Right ventricle myocardium superior (tissue), 1 donor: ENCODE data around the gene FAU. TPM values are rescaled to one million over a fixed set of nuclear protein-coding genes. Genes with fewer than 3 reads are reported as not detected.

ENCODE experiments used
- ATAC-seq: fragments of 200-7000 bp; cut with Tn5 transposase; one replicate; pipeline ENCODE4 v1.9.1; 2020; ENCODE audit warnings: mild to moderate bottlenecking; ENCODE audit not compliant: poor library complexity
- DNase-seq: peaks from one replicate; pipeline ENCODE4 v3.0.0-alpha.2; 2020
- intact Hi-C: fragments of 100-400 bp; cut with DNase I; formaldehyde crosslinking; loops from one replicate; pipeline ENCODE4 v1.11.2; 2022
- total RNA-seq: library from RNA; stranded (reverse); fragmentation: NEBNext Ultra II Directional; extraction: Animal tissue kit (Norgen Biotek cat#: 25700); gene quantifications from one replicate; pipeline ENCODE4 v1.2.1, GENCODE V29; 2021
- donor health status: DM: no; HTN: yes; CAD: no; lungs with severe emphysema.

Gene FAU
- total RNA-seq, 1 donor from 2014 or later: 666 TPM

DNA sequence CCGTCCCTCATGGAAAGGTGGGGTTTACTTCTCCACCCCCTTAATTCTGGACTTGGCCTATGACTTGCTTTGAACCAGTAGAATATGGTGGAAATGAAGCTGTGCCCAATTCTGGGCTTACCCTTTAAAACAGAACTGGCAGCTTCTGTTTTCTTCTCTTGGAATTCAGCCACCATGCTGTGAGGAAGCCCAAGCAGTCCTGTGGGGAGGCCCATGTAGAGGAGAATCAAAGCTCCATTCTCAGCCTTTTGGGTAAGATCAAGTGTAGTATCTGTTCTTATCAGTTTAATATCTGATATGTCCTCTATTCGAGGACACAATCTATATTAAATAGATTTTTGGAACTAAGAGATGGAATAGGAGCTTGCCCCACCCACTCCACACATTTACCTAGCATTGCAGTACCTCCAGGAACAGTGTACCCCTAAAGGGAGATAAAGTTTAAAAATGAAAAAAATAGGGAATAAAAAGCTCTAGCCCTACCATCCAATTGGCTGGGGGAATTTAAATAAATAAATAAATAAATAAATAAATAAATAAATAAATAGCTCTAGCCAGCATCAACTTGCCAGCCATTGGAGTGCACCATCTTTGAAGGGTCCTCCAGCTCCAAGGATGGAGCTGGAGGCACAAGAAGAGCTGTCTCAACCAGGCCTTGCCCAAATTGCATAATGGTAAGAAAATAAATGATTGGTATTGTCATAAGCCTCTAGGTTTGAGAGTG is 25.6 kb upstream of the FAU start:
- DNase-seq: no peak
- no peak for ATAC-seq
- intact Hi-C loops: no loop called here

GRCh38 chr11:65141896-65142494 is 20.1 kb upstream of the FAU start:
- intact Hi-C loops: no loop called here
- no peak for DNase-seq
- ATAC-seq: no peak

DNA sequence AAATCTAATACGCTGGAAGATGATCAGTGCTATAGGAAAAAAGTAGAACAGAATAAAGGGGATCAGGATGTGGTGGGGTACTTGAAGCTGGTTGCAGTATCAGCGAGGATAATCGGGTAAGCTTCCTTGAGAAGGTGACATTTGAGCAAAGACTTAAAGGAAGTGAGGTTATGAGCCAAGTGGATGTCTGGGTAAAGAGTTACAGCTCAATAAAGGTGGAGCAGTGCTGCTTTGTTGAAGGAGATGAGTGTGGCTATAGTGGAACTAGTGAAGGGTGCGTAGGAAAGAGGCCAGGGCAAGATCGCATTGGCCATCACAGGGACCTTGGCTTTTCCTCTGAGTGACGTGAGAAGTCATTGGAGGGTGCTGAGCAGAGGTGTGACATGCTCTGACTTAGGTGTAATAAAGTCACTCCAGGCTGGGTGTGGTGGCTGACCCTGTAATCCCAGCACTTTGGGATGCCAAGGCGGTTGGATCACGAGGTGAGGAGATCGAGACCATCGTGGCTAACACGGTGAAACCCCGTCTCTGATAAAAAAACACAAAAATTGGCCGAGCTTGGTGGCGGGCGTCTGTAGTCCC is 14.7 kb upstream of the FAU start:
- ATAC-seq (no peak), DNase-seq (no peak)
- intact Hi-C loops: no loop called here

GRCh38 chr11:65135633-65136145 is 13.8 kb upstream of the FAU start:
- ATAC-seq (no peak), DNase-seq (no peak)
- intact Hi-C loops: no loop called here

DNA sequence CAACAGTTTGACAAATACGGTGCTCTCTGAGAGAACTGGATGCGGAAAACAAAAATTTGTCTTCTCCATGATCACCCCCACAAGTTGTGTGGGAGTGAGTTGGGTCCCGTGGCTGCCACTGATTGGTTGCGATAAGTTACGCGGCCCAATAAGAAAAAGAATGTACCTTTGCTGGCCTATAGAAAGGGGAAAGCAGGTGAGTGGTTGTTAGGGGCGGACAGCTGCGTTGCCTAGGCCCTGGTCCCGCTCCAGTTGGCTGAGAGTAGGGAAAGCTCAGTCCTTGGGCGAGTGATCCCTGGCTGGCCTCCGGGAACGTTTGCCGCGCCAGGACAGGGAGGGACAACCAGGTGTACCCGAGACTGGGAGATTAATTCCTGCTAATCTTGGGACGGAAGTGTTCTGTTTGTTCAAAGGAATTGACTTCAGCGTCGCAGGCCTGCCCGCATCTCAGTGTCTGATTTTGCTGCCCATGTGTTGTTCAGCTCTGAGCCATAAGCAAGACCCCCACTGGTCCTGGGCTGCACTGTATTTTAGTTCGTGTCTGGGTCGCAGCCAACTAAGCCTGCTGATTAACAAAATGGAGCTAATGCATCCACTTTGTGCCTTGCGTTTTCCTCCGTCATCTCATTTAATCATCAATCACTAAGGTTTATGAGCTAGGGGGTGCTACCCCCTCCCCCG is 13.2 kb upstream of the FAU start:
- ATAC-seq (peak; percentile 92), DNase-seq (peak; percentile 92)
- intact Hi-C loops: no loop called here

- ATAC-seq (peak; percentile 94), DNase-seq (peak; percentile 94)
- intact Hi-C loops: no loop called here
Observed at GRCh38 chr11:65134240-65134951, 12.5 kb upstream of the FAU start, which contains the start of gene SYVN1. Gene SYVN1, minus strand, starts transcription at chr11:65134519. Its CDS starts 918 bp downstream, at chr11:65133601.

- ATAC-seq (no peak), DNase-seq (peak; percentile 72)
- intact Hi-C loops: no loop called here
Observed at GRCh38 chr11:65133724-65134123, 11.8 kb upstream of the FAU start.

DNA sequence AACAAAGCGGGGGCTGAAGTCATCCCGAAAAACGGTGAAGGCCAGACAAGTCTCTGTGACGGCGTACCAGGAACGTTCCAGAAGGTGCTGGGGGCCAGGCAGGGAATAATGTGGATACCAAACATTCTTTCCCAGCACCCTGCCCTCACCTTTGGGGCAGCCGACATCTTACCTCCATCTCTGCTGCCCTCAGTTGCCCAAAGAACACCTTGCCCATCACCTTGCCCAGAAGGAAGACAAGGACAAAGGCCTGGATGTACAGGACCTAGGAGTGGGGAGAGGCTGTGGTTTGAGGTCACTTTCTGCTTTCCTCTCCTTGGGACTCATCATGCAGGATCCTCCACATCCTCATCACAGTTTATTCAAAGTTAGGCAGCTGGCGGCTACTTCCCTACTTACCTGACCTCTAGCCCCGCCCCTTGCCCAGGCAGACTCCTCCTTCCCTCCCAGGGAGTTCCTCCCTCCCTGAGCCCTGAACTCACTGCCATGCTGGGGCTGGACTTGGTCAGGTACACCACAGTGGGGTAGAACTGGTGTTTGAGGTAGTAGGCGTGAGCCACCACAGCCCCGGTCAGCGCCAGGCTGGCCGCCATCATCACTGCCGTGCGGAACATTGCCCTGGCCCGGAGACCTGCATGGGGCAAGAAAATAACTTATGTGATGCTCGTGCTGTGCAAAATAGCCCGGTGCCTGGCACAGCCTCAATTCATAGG is 11.2 kb upstream of the FAU start:
- no peak for DNase-seq
- intact Hi-C loops: no loop called here
- no peak for ATAC-seq

- ATAC-seq (no peak), DNase-seq (no peak)
- intact Hi-C loops: no loop called here
Observed at GRCh38 chr11:65132238-65132987, 10.5 kb upstream of the FAU start.

DNA sequence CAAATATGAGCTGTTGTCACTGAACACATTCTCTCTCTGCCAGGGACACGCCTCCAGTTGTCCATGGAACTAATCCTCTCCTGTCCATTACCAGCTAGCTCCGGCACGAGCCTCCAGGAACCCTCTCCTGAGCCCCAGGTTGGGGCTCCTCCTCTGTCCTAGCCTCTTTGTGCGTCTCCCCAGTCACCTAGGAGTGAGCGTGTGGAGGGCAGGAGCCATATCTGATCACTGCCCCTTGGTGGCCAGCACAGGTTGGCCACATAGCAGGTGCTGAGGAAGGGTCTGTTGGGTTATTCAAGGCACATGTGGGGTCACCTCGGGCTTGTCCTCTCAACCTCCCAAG is 9.9 kb upstream of the FAU start:
- intact Hi-C loops: no loop called here
- DNase-seq (no peak), ATAC-seq (no peak)

DNA sequence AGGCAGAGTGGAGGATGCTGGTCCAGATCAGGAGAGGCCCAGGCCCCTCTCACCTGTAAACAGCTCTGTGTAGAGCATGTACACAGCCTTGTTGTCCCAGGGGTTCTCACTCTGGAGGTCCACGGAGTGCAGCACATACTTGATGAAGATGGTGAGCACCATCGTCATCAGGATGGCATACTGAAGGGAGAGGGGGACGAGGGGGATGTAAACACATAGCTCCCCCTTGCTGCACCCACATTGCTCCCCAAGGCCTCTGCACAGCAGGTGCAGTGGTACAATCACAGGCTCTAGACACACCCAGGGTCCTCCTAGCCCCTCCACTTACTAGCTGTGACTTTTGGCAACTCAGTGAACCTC is 9.5 kb upstream of the FAU start:
- ATAC-seq (no peak), DNase-seq (no peak)
- intact Hi-C loops: no loop called here

- ATAC-seq: no peak
- intact Hi-C loops: no loop called here
Observed at GRCh38 chr11:65130631-65131416, 8.9 kb upstream of the FAU start.

GRCh38 chr11:65129649-65130441 is 7.9 kb upstream of the FAU start:
- ATAC-seq (no peak), DNase-seq (no peak)
- intact Hi-C loops: no loop called here

More at GRCh38 chr11:65130631-65131416, 8.9 kb upstream of the FAU start:
- no peak for DNase-seq

GRCh38 chr11:65128182-65129145 is 6.5 kb upstream of the FAU start:
- intact Hi-C loops: no loop called here
- ATAC-seq: no peak
- no peak for DNase-seq

DNA sequence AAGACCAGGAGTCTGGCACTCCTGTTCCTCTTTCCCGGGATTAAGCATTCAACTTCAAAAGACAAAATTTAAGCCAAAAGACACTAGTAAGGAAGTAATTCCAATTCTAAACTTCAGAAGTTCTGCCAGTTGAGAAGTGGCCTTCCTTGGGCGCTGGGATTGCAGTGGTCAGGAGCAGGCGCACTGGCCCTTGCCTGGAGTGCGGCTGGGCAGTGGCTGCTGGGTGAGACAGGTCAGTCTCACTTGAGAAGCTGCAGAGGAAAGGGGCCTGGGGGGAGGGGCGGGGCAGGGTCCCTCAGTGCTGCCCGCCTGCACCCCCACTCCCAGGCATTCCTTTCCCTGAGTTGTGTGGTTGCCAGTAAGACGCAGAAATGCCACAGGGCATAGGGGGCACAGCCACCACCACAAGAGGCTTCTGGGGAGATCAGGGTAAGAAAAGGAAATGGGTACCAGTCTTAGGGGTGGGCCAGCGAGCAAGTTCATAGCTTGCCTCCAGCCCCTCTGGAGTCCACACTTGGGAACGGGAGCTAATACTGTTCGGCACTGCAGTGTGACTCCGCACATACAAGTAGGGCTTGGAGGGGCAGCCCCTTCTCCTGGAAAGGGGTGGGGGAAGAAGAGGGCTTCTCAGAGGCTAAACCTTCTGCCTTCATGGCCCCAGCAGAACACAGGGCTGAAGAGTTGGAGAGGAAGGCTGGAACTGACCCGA is 5.7 kb upstream of the FAU start:
- ATAC-seq (no peak), DNase-seq (no peak)
- intact Hi-C loops: no loop called here
